ENCODE measurements around the gene LRRC14B.

Gene LRRC14B

GRCh38 chr5:191036-191948 lies at the start of gene LRRC14B:
Gene LRRC14B (plus strand): TSS chr5:191495. CDS start chr5:191539, 44 bp downstream.
- DNase-seq, result no peak

- no peak for DNase-seq
Measured at GRCh38 chr5:141761-142160, 49.5 kb upstream of the LRRC14B start.

GRCh38 chr5:142246-142810 lies 49.0 kb upstream of the LRRC14B start:
- DNase-seq, result no peak

- no peak for DNase-seq
Measured at GRCh38 chr5:143041-143440, 48.3 kb upstream of the LRRC14B start.

GRCh38 chr5:144941-145340 lies 46.4 kb upstream of the LRRC14B start:
- no peak for DNase-seq

GRCh38 chr5:145585-146323 lies 45.5 kb upstream of the LRRC14B start:
- no peak for DNase-seq

- DNase-seq, result no peak
Measured at GRCh38 chr5:147751-148150, 43.5 kb upstream of the LRRC14B start.

- DNase-seq, result no peak
Measured at GRCh38 chr5:149745-150485, 41.4 kb upstream of the LRRC14B start.

- no peak for DNase-seq
Measured at GRCh38 chr5:150746-151145, 40.5 kb upstream of the LRRC14B start.

- DNase-seq, result no peak
Measured at GRCh38 chr5:152077-152476, 39.2 kb upstream of the LRRC14B start.

GRCh38 chr5:153256-153655 lies 38.0 kb upstream of the LRRC14B start:
- DNase-seq, result no peak

GRCh38 chr5:154236-154635 lies 37.1 kb upstream of the LRRC14B start:
- DNase-seq, result no peak

- no peak for DNase-seq
Measured at GRCh38 chr5:154826-155225, 36.5 kb upstream of the LRRC14B start.

GRCh38 chr5:155651-156410 lies 35.5 kb upstream of the LRRC14B start:
- DNase-seq, result no peak

GRCh38 chr5:156411-157072 lies 34.8 kb upstream of the LRRC14B start:
- DNase-seq, result no peak

GRCh38 chr5:157126-157715 lies 34.1 kb upstream of the LRRC14B start:
- no peak for DNase-seq

GRCh38 chr5:157801-158200 lies 33.5 kb upstream of the LRRC14B start:
- no peak for DNase-seq

- DNase-seq, result no peak
Measured at GRCh38 chr5:158807-159447, 32.4 kb upstream of the LRRC14B start.

- no peak for DNase-seq
Measured at GRCh38 chr5:159448-160172, 31.7 kb upstream of the LRRC14B start.

GRCh38 chr5:160173-160510 lies 31.2 kb upstream of the LRRC14B start:
- DNase-seq, result no peak

Data from stimulated activated CD4-positive, alpha-beta T cell treated with anti-CD3 and anti-CD28 coated beads, Interleukin-1b, Interleukin-23, amount 100 ng/mL, for 48 hours (primary cell).